ENCODE measurements around the gene THOC7.

THOC7 gene

DNA sequence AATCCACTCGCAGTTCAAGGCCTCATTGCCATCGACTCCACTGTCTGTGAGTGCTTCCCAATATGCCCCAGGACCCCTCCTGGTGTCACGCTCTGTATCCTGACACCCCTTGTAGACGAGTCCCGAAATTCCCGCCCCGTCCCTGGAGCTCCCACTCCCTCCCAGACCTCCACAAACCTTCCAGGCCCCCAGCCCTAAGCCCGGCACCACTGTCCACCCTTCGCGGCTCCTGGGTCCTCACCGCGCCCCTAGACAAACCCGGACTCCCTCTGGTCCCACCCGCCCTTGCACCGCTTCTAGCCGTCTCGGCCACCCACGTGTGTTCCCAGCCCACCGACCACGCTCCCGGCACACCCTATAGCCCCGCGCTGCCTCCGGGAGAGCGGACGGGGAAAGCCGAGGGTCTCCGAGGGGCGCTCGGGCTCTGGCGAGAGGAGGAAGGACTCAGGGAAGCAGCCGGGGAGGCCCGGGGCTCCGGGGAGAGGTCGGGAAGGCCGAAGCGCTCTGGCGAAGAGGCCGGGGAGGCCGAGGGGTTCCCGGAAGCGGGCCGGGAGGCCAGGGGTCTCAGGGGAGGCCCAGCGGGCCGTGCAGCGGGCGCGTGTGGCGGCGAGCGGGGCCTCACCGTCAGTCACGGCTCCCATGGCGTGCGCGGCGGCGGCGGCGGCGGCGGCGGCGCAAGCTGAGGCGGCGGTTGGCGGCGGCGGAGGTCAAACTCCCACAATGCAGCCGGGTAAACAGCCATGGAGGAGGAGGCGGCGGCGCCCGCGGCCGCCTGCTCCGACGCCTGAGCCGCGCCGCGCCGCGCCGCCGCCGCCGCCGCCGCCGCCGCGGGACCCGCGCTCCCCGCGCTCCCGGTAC is at the start of gene THOC7, which contains the start of gene ATXN7:
THOC7 (minus strand) TSS at position 656 of the 858 bp plus-strand sequence; CDS start at position 641, 15 bp downstream.
ATXN7 (plus strand) TSS at position 718 of the 858 bp plus-strand sequence. CDS start 48,732 bp downstream, outside the sequence.
- Mint-ChIP-seq H3K9me3 (no peaks in the 10 kb centered on the region), H3K27me3 (no peaks in the 10 kb centered on the region), H3K36me3 (peaks cover 5% of the 10 kb centered on the region), H3K4me1 (peaks cover 62% of the 10 kb centered on the region), H3K27ac (peak within 1 kb of the TSS; percentile 90), H3K4me3 (peak within 1 kb of the TSS; percentile 90)

DNA sequence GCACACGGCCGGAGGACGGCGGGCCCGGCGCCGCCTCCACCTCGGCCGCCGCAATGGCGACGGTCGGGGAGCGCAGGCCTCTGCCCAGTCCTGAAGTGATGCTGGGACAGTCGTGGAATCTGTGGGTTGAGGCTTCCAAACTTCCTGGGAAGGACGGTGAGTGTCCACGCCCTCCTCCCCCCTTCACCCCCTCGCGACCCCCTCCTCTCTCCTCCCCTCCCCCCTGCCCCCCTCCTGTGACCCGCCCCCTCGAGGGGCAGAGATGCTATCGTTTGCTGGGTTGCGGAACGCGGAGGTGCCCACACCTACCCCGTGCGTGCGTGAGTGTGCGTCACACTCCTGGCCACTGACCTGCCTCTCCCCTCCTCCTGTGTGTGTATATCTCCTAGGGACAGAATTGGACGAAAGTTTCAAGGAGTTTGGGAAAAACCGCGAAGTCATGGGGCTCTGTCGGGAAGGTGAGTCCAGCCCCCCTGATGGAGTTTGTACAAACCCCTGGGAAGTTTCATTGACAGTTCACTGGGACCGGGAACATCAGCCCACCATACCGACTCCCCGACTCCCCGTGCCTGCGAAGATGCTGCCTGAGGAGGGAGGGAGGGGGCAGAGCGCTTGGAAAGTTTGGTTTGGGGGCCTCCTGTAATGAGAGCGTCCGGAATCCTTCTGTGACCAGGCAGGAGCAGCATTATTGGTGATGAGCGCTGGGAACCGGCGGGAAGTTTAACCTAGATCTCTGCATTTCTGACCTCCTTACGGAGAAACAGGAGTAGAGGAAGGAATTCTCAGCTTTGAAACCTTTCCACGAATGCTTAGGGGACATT is 49.4 kb upstream of the THOC7 start:
- no peaks in the 10 kb centered on the region for H3K27me3 Mint-ChIP-seq
- H3K4me1 Mint-ChIP-seq: peaks cover 55% of the 10 kb centered on the region
- peak overlapping the region; percentile 91 for H3K4me3 Mint-ChIP-seq
- H3K27ac Mint-ChIP-seq: peak overlapping the region; percentile 82
- no peaks in the 10 kb centered on the region for H3K9me3 Mint-ChIP-seq
- peaks cover 6% of the 10 kb centered on the region for H3K36me3 Mint-ChIP-seq

DNA sequence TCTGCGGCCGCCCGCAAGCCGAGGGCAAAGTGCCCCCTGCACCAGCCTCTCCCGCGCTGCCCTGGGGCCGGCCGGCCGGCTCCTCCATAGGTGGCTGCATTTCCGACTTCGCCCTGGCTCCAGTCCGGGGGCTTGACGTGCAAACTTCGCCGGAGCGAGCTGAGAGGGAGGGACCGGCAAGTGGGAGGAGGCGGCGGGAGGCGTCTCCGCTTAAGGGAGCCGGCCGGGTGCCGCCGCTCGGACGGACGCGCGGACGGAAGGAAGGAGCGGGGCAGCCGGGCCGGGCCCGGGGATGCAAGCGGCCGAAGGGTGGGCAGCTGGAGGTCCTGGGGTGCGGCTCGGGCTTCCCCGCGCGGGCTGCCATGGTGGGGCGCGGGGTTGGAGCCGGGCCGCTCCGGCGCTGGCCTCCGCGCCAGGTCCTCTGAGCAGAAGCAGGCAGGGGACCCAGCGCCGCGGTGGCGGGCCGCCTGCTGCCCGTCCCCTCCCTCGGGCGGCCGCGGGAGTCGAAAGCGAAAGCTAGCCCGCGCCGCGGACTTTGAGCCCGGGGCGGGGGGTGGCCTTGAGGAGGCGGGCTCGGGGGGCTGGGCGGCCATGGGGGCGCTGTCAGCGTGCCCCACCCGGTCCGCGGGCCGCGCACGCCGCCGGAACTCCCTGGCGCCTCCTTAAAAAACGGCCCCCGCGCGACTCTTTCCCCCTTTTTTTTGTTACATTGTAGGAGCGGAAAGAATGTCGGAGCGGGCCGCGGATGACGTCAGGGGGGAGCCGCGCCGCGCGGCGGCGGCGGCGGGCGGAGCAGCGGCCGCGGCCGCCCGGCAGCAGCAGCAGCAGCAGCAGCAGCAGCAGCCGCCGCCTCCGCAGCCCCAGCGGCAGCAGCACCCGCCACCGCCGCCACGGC is 48.5 kb upstream of the THOC7 start, which contains the start of gene SCAANT1:
SCAANT1 (minus strand) TSS at position 511 of the 895 bp plus-strand sequence.
- peaks cover 6% of the 10 kb centered on the region for H3K36me3 Mint-ChIP-seq
- peak within 1 kb of the TSS; percentile 94 for H3K27ac Mint-ChIP-seq
- peak within 1 kb of the TSS; percentile 96 for H3K4me3 Mint-ChIP-seq
- peaks cover 49% of the 10 kb centered on the region for H3K4me1 Mint-ChIP-seq
- no peaks in the 10 kb centered on the region for H3K9me3 Mint-ChIP-seq
- no peaks in the 10 kb centered on the region for H3K27me3 Mint-ChIP-seq

DNA sequence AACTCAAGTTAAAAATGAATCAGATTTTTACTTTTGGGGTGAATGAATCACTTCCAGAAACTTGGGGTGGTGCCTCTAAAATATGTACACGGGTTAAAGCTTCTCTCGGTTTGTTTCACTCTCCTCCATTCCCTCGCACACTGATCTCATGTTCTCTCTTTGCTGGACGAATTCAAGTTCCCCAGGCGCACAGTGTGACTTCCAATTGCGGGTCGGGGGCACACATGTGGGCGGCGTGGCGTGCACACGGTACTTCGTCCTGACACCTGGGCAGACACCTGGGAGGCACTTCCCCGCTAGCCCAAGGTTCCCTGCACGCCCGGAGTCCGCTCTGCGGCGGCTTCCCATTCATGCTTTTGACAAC is 47.9 kb upstream of the THOC7 start:
- Mint-ChIP-seq H3K36me3 (peaks cover 4% of the 10 kb centered on the region), H3K9me3 (no peaks in the 10 kb centered on the region), H3K4me1 (peaks cover 47% of the 10 kb centered on the region), H3K27ac (peak overlapping the region; percentile 94), H3K4me3 (peak overlapping the region; percentile 96), H3K27me3 (no peaks in the 10 kb centered on the region)

DNA sequence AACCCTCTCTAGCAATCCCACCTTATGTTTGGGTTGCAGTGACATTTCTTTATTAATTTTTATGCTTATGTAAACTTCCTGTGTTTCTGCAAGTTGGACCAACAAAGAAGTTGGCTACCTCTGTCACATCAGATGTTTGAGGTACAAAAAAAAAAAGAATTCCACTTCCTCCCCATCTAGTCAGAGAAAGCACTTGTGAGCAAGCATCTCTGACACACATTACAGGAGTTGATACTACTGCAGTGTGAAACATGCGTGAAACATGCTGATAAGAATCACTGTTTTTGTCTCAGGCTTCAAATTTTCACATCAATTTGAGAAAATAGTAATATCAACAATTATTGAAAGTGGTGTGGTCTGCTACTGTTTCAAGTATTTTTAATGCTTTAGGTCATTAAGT is 47.3 kb upstream of the THOC7 start:
- H3K27me3 Mint-ChIP-seq: no peaks in the 10 kb centered on the region
- no peaks in the 10 kb centered on the region for H3K36me3 Mint-ChIP-seq
- no peaks in the 10 kb centered on the region for H3K9me3 Mint-ChIP-seq
- peak overlapping the region; percentile 96 for H3K4me3 Mint-ChIP-seq
- peaks cover 43% of the 10 kb centered on the region for H3K4me1 Mint-ChIP-seq
- peak overlapping the region; percentile 94 for H3K27ac Mint-ChIP-seq

DNA sequence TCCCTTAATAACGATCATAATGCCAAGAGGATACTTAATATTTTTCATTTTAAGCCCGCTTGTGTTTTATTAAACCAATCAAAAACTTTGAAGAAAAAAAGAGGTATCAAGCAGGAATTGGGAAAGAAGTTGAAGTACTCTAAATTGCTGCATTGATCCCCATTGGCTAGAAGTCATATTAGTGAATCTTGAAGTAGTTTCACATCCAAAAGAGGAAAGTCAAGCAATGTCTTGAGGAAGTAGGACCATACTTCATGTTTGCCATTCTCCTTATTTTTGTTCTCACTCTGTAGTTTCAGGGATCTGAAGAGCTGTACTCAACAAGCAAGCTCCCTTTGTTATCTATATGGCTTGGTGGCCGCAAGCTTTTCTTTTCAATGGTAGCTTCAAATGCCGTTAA is 46.4 kb upstream of the THOC7 start:
- Mint-ChIP-seq H3K27ac (peak overlapping the region; percentile 30), H3K27me3 (no peaks in the 10 kb centered on the region), H3K4me1 (peaks cover 43% of the 10 kb centered on the region), H3K4me3 (no peak overlapping the region), H3K36me3 (no peaks in the 10 kb centered on the region), H3K9me3 (no peaks in the 10 kb centered on the region)

DNA sequence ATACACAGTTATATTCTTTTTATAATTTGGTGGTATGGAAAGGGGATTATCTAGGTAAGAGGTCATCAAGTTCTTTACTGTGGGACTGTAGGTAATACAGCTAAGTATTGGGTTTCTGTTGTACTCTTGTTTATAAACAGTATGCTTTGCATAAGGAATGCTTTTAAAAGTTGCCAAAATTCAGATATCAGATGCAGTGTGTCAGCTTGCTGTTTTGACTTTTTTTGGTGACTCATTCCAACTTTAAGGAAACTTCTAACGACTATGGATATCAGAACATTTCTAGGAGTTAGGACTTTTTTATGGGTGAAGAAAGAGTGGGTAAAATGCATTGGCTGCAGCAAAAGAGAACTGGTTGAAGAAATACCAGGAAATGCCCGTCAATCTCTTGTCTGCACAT is 45.8 kb upstream of the THOC7 start:
- Mint-ChIP-seq H3K4me3 (no peak overlapping the region), H3K27ac (no peak overlapping the region), H3K9me3 (no peaks in the 10 kb centered on the region), H3K36me3 (no peaks in the 10 kb centered on the region), H3K27me3 (no peaks in the 10 kb centered on the region), H3K4me1 (peaks cover 39% of the 10 kb centered on the region)

DNA sequence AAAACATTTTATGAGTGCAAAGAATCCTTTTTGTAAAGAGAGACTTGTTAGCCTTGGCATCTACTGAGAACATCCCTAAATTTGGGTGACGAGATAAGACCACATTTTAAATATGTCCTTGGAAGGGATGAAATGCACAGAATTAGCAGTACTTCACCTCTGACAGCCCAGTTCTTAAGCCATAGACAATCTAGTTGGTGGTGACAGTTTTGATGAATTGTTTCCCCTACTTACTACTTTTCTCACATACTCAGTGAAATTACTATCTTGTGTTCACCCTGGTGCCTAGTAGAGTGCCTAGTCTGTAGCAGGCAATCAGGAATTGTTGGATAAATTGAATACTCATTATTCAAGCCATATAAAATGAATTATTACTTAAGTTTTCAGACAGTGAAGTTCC is 45.2 kb upstream of the THOC7 start:
- peak overlapping the region; percentile 15 for H3K27ac Mint-ChIP-seq

DNA sequence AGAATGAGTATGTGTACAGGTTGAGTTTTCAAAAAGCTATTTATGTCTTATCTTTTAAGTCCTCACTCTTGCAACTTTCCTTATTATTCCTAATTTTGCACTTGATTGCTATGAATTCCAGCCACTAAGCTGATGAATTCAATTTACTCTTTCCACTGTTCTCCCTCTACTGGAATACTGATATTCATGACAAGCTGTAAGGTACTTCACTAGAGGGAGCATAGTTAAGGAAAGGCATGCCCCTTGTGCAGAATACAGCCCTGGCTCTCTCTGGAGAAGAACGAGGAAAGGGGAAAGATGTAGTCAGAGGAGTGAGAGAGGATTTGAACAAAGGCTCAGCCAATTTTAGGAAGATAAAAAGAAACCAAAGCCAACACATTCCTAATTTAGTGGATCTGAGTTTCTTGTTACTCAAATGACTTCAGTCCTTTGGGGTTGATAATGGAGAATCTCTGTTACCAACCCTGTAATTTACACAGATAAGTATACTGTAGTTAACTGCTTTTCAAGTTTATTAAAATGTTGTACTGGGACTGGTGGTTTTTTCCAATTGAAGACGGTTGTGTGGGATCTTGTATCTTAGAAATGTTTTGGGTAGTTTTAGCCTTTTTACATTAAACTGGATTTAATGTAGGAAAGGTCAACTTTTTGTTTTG is 44.6 kb upstream of the THOC7 start:
- H3K9me3 Mint-ChIP-seq: no peaks in the 10 kb centered on the region
- no peaks in the 10 kb centered on the region for H3K27me3 Mint-ChIP-seq
- no peaks in the 10 kb centered on the region for H3K36me3 Mint-ChIP-seq
- H3K4me3 Mint-ChIP-seq: no peak overlapping the region
- H3K27ac Mint-ChIP-seq: peak overlapping the region; percentile 37
- peaks cover 27% of the 10 kb centered on the region for H3K4me1 Mint-ChIP-seq

More for the DNA sequence above, 45.2 kb upstream of the THOC7 start:
- Mint-ChIP-seq H3K9me3 (no peaks in the 10 kb centered on the region), H3K27me3 (no peaks in the 10 kb centered on the region), H3K36me3 (no peaks in the 10 kb centered on the region), H3K4me1 (peaks cover 33% of the 10 kb centered on the region), H3K4me3 (no peak overlapping the region)

DNA sequence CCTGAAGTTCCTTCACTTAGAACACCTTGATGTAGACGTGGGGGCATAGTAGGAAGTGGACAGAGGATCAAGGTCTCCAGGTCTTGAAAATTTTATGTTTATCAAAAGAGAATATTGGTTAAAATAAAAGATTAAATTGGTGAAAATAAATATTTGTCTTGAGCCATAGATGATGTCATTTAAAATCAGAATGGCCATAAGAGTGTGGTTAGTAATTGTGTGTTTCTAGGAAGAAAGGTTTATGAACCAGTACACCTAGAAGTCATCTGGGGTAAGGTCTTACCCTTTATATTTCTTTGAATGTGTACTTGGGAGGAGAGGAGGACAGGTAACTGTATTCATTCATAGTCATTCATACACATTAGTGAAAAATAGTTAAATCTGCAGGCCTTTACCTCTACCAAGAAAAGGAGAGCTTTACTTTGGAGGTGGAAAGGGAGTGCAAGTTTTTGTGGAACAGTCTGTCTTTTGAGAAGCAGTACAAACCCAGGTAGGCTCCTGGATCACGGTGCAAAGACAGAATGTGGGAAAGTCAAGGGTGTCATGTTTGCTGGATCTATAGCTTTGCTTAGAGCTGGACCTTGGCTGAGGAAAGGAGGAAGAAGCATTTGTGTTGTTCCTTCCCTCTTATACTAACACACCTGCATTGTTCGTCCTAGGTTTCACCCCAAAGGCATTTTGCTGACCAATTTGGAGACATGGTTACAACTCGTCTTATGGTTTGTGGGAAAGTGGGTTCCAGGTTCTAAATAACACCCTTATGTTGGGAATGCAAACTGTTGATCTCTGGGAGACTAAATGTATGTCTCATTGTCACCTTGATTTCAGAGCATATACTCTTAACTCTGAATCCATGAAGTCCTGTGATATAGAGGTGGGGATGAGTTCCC is 42.4 kb upstream of the THOC7 start:
- H3K9me3 Mint-ChIP-seq: no peaks in the 10 kb centered on the region
- no peak overlapping the region for H3K4me3 Mint-ChIP-seq
- H3K36me3 Mint-ChIP-seq: peaks cover 3% of the 10 kb centered on the region
- H3K4me1 Mint-ChIP-seq: peaks cover 18% of the 10 kb centered on the region
- no peaks in the 10 kb centered on the region for H3K27me3 Mint-ChIP-seq
- H3K27ac Mint-ChIP-seq: no peak overlapping the region

DNA sequence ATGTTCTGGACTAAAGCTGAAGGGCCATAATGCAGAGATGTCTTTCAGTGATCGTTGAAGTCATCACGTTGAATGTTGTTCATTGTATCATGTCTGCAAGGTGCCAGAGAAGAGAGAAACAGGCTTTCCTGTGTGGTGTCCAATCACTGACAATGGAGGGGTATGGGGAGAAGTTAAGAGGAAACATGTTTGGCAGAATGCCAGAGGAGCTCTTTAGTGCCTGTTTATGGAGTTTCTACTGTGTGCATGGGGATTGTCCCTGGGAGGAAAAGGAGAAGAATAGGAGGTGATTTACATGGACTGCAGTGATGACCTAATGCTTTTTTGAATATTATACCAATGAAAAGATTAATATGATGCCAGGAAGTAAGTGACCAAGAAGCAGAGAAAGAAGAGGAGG is 36.9 kb upstream of the THOC7 start:
- peaks cover 25% of the 10 kb centered on the region for H3K4me1 Mint-ChIP-seq
- no peaks in the 10 kb centered on the region for H3K27me3 Mint-ChIP-seq
- no peaks in the 10 kb centered on the region for H3K9me3 Mint-ChIP-seq
- peaks cover 12% of the 10 kb centered on the region for H3K36me3 Mint-ChIP-seq
- H3K4me3 Mint-ChIP-seq: no peak overlapping the region
- H3K27ac Mint-ChIP-seq: peak overlapping the region; percentile 2

DNA sequence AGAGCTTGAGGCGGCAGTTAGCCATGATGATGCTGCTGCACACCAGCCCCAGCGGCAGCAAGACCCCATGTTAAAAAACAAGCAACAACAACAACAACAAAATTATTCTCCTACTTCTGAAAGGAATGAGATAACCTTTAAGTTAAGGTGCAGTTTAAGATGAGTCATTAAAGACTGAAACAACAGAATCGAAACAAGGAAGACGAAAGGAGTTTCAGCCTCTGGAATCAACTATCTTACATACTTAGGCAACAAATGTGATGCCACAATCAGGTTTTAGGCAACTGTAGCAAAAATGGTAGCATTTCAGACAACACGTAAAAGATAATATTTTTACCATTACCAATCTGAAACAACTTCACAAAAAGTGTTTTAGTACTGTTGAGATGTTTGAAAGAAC is 36.4 kb upstream of the THOC7 start:
- no peak overlapping the region for H3K4me3 Mint-ChIP-seq
- peak overlapping the region; percentile 53 for H3K27ac Mint-ChIP-seq

DNA sequence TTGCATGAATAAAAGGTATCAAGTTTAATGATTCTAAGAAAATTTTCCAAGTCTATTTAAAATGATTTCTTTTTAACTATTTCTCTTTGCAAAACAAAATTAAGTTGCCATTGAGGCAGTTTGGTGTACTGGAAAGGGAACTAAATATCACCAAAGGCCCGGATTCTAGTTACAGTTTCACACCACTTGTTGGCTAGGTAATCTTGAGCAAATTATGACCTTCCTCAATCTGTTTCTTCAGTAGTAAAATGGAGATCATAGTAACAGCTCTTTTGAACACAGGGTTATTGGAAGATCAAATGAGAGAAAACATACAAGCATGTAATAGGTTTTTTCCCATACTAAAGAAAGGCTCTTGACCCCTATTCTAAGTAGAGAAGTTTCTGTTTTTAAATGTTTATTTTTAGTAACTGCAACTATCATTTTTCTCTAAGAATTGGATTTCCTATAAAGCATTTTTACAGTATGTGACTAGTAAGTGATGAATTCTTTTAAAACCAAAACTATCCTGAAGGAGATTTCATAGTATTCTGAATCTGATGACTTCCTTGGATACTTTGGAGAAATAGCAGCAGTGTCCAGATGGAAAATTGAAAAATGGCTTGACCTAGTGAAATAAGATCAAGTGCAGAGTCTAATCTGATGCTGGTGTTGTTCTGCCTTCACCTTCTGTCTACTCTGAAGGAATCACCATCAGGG is 32.9 kb upstream of the THOC7 start:
- no peak overlapping the region for H3K27ac Mint-ChIP-seq
- no peak overlapping the region for H3K4me3 Mint-ChIP-seq
- no peaks in the 10 kb centered on the region for H3K27me3 Mint-ChIP-seq
- H3K4me1 Mint-ChIP-seq: peaks cover 64% of the 10 kb centered on the region
- no peaks in the 10 kb centered on the region for H3K9me3 Mint-ChIP-seq
- H3K36me3 Mint-ChIP-seq: peaks cover 11% of the 10 kb centered on the region

More for the DNA sequence above, 36.4 kb upstream of the THOC7 start:
- Mint-ChIP-seq H3K4me1 (peaks cover 29% of the 10 kb centered on the region), H3K36me3 (peaks cover 12% of the 10 kb centered on the region), H3K27me3 (no peaks in the 10 kb centered on the region), H3K9me3 (no peaks in the 10 kb centered on the region)

Data from activated naive CD4-positive, alpha-beta T cell treated with anti-CD3 and anti-CD28 coated beads, Interleukin-2, amount 50 U/mL, for 24 hours (primary cell).